GM04503 (cell line): ENCODE measurements around the gene C1orf232.

Source experiments
- DNase-seq: peaks from one replicate; pipeline ENCODE4 v3.0.0-alpha.2; 2012; ENCODE audit warnings: low read depth

C1orf232 gene

DNA sequence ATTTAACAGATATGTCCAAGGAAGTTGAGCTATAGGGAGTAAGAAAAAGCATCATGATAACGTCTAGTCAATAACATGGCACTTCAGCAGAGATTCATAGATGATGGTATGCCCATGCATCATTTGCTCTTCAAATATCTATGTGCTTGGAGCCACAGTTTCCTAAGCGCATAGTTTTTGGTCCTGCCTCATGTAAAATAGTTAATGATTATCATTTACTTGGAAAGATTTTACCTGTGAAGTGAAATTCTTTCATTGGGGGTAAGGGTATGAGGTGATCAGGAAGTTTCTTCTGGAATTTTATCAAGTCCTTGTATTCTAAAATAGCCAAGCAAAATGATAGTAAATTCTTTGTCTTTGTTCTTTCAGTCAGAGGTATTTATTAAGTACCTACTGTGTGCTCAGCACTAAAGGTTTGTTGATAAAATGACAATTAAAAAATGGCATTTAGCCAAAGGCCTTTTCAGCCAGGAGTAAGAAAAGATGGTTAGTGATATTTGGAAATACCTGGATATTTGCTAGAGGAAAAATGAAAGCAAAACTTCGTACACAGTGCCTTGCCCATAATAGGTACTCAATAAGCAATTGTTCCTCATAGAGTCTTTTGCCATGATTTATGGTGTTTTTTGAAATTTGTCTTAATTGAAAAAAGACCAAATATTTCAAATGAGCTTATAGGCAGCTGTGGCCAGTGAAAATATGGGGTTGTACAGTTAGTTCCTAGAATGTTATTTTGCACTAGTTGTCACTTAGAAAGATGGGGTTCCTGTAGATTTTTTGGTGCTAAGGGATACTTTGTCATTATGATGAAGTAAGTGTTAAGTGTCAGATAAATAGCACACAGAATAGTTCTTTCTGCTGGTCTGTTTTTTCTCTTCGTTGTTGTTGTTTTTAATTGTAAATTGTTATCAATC lies 44.1 kb downstream of the C1orf232 start:
- DNase-seq: no peak

GRCh38 chr1:26122988-26123973 lies 45.5 kb downstream of the C1orf232 start:
- peak; percentile 19 for DNase-seq

GRCh38 chr1:26121854-26122773 lies 46.6 kb downstream of the C1orf232 start:
- DNase-seq: peak; percentile 34

- DNase-seq: no peak
Observed at GRCh38 chr1:26119892-26120608, 48.7 kb downstream of the C1orf232 start.

DNA sequence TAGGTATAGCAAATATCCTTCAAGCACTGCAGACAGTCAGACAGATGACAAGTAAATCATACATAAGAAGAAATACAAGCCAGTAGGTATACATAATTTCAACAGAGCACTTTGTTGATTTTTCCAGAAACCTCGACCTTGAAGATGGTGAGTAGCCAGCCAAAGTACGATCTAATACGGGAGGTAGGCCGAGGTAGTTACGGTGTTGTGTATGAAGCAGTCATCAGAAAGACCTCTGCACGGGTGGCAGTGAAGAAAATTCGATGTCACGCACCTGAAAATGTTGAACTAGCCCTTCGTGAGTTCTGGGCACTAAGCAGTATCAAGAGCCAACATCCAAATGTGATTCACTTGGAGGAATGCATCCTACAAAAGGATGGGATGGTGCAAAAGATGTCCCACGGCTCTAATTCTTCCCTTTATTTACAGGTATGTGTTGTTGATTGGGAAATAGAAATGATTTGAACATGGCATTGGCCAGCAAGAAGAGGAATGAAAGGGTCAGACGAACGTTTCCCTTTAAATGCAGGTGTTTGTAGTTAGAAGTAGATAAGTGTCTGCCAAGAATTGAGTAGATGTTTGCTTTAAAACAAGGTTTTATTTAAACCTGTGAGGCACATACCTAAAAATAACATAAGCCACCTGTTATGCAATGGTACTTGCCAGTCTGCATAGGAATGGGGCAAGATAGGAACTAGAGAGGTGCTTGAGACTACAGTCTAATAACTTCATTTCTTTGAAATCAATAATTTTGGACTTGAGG lies 54.4 kb downstream of the C1orf232 start:
- no peak for DNase-seq
